Ramos (cell line): Measurements from ENCODE around the gene C4A.
"Not testable (repeated sequence)": the region's sequence is repeated elsewhere in the genome, so short reads cannot be mapped to it uniquely, and the experiment has no call there.

Experiments used
- in situ Hi-C: fragments of 300-500 bp; cut with MboI; formaldehyde crosslinking; loops from one replicate; pipeline ENCODE4 v1.14.3; 2022; ENCODE audit warnings: low sequenced_read_pairs; ENCODE audit not compliant: unreplicated experiment

The C4A gene

DNA sequence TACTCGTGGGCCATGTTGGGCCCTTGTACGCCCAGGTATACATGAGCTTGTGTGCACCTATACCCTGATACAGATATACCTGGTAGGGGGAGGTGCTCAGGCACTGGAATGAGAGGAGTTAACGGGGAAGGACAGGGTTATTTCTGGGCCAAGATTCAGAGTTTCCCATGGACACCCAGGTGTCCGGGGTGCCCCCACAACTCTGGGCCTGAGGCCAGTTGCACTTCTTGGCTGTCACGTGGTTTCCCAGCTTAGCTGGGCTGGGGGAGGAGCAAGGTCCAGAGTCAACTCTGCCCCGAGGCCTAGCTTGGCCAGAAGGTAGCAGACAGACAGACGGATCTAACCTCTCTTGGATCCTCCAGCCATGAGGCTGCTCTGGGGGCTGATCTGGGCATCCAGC is at the start of gene C4A:
Gene C4A (plus strand): TSS at position 314 of the 400 bp plus-strand sequence. CDS start 51 bp downstream, at position 365.
- in situ Hi-C loops: not testable (repeated sequence)

DNA sequence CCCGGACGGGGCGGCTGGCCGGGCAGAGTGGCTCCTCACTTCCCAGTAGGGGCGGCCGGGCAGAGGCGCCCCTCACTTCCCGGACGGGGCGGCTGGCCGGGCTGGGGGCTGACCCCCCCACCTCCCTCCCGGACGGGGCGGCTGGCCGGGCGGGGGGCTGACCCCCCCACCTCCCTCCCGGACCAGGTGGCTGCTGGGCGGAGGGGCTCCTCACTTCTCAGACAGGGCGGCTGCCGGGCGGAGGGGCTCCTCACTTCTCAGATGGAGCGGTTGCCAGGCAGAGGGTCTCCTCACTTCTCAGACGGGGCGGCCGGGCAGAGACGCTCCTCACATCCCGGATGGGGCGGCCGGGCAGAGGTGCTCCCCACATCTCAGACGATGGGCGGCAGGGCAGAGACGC is 49.7 kb upstream of the C4A start:
- in situ Hi-C loops: not testable (repeated sequence)

DNA sequence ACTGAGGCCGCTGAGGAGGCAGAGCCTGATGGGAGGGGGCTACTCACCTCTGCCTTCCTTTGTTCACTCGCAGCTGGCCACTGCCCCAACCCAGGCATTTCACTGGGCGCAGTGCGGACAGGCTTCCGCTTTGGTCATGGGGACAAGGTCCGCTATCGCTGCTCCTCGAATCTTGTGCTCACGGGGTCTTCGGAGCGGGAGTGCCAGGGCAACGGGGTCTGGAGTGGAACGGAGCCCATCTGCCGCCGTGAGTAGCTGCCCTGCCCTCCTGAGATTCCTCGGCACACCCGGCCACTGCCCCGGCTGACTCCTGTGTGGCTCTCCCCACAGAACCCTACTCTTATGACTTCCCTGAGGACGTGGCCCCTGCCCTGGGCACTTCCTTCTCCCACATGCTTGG is 48.3 kb upstream of the C4A start:
- in situ Hi-C loops: no loop called here

DNA sequence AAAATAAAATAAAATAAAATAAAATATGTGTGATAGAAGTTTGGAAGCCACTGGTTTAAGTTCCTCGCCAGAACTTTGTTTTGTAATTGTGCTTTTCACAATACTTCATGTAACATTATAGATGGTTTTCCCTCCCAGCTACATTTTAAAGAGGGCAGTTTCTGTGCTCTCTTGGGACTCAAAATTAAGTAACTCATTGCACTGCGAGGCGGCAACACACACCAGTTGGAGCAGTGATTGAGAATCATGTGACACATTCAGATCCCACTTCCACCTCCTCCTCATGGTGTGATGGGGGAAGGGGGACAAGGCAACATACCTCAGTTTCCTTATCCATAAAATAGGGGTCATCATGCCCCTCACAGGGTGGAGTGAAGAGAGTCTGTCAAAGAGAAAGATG is 46.8 kb upstream of the C4A start:
- in situ Hi-C loops: no loop called here

DNA sequence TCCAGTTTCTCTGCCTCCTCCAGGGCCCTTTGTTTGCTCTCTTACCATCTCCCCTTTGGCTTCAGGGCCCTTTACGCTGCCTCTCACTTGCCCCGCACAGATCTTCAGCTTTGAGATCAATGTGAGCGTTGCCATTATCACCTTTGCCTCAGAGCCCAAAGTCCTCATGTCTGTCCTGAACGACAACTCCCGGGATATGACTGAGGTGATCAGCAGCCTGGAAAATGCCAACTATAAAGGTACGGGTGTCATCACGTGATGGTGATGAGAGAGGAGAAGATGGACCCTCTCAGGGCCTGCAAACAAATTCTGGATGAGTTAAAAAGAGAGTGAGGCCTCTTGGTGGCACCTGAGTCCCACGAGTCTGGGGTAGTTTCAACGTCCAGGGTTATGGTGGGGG is 46.0 kb upstream of the C4A start:
- in situ Hi-C loops: no loop called here

DNA sequence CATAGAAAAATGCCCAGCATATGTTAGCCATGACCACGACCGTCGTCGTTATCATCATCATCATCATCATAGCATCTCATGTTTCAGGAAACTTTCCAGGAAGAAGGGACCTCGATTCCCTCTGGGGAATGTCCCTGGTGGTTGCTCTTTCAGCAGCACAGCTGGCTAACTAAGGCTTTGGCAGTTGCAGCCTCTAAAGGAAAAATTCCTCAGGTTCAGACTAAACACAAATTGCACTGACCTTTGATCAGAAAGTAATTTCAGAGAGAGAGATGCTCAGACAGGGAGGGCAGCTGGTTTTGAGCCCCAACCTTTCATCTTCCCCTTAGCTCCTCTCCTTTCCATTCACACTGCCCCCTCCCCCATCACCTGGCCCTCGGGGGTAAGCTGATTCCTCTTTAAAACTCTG is 41.6 kb upstream of the C4A start:
- in situ Hi-C loops: no loop called here

DNA sequence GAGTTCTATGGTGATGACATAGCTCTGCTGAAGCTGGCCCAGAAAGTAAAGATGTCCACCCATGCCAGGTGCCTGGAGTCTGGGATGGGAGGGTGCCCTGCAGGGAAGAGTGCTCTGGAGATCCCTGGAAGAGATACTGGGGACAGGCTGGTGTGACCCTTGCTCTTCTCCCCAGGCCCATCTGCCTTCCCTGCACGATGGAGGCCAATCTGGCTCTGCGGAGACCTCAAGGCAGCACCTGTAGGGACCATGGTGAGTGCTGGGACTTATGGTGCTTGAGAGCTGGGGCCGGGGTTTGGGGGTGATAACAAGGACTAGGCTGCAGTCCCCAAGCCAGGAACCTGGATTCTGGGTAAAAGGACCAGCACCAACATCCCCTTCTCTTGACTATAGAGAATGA is 38.1 kb upstream of the C4A start:
- in situ Hi-C loops: no loop called here

DNA sequence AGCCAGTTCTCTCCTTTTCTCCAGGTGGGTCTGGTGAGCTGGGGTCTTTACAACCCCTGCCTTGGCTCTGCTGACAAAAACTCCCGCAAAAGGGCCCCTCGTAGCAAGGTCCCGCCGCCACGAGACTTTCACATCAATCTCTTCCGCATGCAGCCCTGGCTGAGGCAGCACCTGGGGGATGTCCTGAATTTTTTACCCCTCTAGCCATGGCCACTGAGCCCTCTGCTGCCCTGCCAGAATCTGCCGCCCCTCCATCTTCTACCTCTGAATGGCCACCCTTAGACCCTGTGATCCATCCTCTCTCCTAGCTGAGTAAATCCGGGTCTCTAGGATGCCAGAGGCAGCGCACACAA is 36.7 kb upstream of the C4A start:
- in situ Hi-C loops: no loop called here

DNA sequence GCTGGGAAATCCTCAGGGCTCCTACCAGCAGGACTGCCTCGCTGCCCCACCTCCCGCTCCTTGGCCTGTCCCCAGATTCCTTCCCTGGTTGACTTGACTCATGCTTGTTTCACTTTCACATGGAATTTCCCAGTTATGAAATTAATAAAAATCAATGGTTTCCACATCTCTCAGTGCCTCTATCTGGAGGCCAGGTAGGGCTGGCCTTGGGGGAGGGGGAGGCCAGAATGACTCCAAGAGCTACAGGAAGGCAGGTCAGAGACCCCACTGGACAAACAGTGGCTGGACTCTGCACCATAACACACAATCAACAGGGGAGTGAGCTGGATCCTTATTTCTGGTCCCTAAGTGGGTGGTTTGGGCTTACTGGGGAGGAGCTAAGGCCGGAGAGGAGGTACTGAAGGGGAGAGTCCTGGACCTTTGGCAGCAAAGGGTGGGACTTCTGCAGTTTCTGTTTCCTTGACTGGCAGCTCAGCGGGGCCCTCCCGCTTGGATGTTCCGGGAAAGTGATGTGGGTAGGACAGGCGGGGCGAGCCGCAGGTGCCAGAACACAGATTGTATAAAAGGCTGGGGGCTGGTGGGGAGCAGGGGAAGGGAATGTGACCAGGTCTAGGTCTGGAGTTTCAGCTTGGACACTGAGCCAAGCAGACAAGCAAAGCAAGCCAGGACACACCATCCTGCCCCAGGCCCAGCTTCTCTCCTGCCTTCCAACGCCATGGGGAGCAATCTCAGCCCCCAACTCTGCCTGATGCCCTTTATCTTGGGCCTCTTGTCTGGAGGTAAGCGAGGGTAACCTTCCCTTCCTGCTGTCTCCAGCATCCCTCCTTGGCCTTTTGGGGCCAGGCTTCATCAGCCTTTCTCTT is 36.1 kb upstream of the C4A start, which contains the start of gene CFB:
Gene CFB (plus strand): TSS at position 589 of the 863 bp plus-strand sequence. CDS start 127 bp downstream, at position 716.
- in situ Hi-C loops: no loop called here

DNA sequence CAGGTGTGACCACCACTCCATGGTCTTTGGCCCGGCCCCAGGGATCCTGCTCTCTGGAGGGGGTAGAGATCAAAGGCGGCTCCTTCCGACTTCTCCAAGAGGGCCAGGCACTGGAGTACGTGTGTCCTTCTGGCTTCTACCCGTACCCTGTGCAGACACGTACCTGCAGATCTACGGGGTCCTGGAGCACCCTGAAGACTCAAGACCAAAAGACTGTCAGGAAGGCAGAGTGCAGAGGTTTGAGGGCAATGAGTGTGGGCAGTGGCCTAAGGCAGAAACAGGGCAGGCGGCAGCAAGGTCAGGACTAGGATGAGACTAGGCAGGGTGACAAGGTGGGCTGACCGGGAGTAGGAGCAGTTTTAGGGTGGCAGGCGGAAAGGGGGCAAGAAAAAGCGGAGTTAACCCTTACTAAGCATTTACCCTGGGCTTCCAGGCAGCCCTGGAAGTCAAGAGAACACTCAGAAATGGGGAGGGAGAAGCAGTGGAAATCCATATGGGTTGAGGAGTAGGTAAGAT is 35.4 kb upstream of the C4A start:
- in situ Hi-C loops: no loop called here

DNA sequence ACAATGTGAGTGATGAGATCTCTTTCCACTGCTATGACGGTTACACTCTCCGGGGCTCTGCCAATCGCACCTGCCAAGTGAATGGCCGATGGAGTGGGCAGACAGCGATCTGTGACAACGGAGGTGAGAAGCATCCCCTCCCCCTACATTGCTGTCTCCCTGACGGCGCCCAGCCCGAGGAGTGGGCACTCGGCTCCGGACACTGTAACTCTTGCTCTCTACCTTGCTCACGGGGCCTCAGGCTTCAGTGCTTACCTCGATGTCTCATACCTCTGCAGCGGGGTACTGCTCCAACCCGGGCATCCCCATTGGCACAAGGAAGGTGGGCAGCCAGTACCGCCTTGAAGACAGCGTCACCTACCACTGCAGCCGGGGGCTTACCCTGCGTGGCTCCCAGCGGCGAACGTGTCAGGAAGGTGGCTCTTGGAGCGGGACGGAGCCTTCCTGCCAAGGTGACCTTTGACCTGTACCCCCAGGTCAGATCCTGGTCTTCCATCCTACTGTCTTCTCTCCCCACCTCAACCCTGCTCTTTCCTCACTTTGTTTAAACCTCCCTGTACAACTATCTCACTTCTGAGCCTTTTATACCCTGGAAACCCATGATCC is 34.7 kb upstream of the C4A start:
- in situ Hi-C loops: no loop called here

DNA sequence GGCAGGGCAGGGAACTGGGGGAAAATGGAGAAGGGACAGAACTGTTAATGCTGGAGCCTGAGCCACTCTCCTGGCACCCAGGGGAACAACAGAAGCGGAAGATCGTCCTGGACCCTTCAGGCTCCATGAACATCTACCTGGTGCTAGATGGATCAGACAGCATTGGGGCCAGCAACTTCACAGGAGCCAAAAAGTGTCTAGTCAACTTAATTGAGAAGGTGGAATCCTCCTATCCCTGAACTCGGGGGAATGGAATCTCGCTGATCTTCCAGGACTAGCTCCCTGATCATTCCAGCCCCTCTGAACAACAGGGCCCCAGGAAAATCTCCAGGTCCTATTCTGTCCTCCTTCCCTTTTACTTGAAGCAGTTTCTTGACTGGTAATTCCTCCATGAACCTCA is 34.0 kb upstream of the C4A start:
- in situ Hi-C loops: no loop called here

DNA sequence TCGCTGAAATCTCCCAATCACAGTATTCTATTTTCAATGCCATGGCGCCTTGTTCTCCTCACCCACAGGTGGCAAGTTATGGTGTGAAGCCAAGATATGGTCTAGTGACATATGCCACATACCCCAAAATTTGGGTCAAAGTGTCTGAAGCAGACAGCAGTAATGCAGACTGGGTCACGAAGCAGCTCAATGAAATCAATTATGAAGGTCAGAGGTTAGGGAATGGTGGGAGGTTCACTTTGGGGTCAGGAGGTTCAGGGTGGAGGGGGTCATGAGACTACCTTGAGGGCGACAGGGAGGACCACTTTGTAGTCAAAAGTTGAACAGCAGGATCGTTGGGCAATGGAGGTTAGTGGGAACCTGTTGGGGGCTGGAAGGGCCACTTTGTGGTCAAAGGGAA is 33.6 kb upstream of the C4A start:
- in situ Hi-C loops: no loop called here

DNA sequence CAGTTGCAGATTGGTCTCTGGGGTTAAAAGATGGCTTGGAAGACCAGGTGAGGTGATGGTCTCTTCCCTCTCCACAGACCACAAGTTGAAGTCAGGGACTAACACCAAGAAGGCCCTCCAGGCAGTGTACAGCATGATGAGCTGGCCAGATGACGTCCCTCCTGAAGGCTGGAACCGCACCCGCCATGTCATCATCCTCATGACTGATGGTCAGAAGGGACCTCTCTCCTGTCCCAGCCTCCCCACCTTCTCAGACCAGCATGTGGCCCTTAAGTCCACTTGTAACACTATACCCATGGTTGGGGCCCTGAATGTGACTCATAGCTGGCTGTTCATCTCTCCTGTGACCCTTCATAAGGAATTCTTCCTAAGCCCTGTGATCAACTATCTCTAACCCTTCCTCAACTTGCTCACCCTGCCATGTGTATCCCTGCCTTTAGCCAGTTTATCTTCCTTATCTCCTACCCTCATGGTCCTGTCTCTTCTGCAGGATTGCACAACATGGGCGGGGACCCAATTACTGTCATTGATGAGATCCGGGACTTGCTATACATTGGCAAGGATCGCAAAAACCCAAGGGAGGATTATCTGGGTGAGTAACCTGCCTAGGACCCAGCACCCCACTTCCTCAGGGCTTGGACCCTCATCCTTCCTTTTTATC is 33.0 kb upstream of the C4A start:
- in situ Hi-C loops: no loop called here

DNA sequence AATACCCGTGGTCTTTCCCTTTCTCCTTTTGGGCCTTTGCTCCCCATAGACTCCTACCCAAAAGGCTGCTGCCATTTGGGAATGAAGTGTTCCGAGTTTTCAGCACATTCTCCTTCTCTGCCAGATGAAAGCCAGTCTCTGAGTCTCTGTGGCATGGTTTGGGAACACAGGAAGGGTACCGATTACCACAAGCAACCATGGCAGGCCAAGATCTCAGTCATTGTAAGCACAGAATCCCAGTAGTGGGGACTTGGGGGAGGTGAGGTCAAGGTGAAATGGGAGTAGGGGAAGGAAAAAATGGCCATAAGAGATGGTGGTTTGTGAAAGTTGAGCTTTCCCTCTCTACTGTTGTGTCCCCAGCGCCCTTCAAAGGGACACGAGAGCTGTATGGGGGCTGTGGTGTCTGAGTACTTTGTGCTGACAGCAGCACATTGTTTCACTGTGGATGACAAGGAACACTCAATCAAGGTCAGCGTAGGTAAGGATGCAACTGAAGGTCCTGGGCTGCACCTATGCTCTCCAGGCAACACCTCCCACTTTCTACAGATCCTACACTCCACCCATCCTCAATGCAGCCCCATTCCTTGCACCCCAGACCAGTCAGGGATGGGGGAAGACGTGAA is 31.8 kb upstream of the C4A start:
- in situ Hi-C loops: no loop called here

DNA sequence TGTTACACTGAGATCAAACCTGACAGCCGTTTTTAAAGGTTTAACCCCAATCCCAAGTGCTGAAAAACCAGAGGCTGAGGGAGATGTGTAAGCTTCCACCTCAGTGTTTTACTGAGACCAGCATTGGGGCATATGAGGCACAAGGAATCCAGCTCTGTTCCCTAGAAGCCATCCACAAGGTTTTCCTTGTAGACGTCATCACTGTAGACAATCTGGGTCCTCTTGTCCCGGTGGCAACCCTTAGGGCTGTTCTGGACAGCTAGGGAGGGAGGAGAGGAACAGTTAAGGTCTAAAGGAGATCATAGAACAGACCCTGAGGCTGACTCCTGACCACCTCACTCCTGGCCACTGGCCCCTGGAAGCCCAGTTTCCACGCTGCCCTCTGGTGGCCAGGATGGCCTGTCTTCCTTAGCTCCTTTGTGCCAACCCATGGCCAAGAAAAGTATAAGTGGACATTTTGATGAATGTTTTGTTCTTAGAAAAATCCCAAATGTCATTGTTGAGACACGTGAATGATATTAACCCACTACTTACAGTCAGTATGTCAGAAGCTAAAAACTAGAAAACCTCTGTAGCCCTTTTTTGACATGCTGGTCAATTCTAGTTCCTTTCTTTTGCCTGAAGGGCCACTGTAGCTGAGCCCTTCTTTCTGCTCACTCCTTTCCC is 29.6 kb upstream of the C4A start:
- in situ Hi-C loops: no loop called here

DNA sequence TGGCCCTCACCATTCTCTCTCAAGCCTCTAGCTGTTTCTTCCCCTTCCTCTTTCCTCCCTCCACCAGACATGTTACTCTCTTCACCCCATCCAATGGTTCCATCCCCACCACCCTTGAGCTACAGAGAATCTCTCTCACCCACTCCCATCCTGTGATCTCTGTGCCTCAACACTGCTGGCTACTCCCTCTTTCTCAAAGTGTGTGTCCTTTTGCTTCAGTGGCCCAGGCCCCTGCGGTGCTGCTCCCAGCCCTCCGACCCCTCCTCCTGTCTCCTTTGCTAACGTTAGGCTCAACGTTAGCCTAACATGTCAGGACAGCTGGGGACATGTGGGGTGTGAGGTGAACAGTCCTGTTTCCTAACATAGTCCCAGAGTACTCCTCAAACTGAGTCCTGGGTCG is 29.0 kb upstream of the C4A start:
- in situ Hi-C loops: no loop called here

DNA sequence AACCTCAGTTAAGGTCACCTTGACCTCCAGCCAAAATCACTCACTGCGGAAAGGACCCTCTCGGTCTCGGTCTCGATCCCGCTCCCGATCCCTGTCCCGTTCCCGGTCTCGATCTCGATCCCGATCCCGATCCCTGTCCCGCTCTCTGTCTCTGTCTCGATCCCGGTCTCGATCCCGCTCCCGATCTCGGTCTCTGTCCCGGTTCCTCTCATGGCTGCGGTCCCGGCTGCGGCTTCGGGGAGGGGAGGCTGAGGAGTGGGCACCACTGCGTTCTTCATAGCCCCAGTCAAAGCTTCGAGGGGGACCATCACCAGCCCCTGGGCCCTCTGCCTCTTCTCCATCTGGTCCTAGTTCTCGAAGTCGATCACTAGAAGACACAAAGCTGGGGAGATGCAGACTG is 27.3 kb upstream of the C4A start:
- in situ Hi-C loops: no loop called here

DNA sequence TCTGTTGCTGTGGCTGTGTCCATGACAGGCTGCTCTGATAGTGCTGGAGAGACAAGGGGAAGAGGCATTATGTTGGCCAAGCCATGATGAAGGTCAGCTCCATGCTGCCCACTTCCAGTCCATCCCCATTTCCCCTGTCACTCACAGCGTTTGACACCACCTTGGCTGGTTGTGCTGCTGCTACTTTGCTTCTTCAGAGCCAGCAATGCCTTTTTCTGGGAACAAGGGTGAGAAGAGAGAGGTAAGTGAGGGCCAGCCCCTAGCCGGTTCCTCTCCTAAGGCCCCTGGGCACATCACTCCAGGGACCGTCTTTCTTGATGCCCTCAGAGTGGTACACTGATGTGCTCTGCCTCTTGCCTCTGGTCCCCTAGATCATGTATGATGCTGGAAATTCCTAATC is 25.1 kb upstream of the C4A start:
- in situ Hi-C loops: no loop called here

DNA sequence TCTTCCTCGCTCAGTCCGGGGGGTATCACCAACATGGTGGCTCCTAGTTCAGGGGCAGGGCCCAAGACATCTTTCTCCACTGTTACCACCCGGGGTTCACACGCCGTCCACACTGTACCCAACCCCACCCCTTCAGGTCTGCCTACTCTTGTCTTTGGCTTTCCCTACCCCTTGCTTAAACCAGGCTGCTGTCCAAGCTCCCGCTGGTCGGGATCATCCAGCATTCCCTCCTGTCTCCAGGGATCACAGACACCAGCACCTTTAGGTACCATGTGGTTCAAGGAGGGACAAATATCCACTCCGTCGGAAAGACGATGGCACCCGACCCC is 23.5 kb upstream of the C4A start:
- in situ Hi-C loops: no loop called here
